NOMO-1 treated with dmso at 0.1 percent for 144 hours (cell line): ENCODE data around the gene ADK.

Experiments
- DNase-seq: peaks from one replicate; lab custom pipeline; 2025; ENCODE audit not compliant: unreplicated experiment; lab: John Stamatoyannopoulos, UW

The ADK gene

DNA sequence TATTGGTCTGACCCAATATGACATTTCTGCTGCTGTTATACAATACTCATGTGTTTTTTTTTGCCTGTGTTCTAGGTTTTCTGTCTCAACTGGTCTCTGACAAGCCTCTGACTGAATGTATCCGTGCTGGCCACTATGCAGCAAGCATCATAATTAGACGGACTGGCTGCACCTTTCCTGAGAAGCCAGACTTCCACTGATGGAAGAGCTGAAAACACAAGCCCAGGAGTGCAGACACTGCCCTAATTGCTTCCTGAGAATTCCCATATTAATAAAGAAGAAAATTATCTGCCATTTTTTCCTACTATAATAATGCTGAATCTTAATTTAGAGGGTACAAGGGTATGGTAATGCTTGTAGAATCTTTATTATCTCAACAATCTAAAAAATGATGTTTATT is 557.2 kb downstream of the ADK start:
- DNase-seq: no peak

DNA sequence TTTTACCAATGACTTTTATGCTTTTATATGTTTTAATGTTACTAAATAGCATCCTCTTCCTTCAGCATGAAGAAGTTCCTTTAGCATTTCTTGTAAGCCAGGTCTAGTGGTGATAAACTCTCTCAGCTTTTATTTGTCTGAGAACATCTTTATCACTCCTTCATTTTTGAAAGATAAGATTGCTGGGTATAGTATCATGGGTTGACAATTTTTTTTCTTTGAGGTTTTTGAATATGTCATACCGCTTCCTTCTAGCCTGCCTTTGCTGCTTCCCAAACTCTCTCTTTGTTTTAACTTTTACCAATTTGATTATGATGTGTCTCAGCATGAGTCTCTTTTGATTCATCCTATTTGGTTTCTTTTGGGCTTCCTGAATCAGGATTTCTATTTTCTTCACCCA is 567.2 kb downstream of the ADK start:
- DNase-seq: no peak

DNA sequence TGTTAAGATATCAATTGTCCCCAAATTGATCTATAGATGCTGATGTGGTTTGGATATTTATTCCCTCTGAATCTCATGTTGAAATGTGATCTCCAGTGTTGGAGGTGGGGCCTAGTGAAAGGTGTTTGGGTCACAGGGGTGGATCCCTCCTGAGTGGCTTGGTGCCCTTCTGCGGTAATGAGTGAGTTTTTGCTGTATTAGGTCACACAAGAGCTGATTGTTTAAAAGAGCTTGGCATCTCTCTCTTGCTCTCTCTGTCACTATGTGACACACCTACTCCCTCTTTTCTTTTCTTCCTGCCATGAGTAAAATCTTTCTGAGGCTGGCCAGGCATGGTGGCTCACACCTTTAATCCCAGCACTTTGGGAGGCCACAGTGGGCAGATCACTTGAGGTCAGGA is 577.2 kb downstream of the ADK start:
- no peak for DNase-seq

DNA sequence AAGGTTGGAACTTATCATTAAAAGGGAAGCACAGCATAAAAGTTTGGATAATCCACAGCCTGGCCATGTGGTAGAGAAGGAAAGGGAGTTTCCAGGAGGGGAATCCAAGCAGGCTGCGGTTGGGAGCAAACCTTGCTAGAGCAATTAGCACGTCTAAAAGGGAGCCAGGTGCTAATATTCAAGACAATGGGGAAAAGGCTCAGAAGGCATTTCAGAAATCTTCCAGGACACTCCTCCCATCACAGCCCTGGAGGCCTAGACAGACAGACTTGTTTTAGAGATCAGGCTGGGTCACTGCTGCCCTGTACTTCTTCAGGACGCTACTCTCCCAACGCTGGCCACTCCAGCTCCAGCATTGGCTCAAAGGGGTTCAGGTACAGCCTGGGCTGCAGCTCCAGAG is 579.2 kb downstream of the ADK start:
- no peak for DNase-seq

DNA sequence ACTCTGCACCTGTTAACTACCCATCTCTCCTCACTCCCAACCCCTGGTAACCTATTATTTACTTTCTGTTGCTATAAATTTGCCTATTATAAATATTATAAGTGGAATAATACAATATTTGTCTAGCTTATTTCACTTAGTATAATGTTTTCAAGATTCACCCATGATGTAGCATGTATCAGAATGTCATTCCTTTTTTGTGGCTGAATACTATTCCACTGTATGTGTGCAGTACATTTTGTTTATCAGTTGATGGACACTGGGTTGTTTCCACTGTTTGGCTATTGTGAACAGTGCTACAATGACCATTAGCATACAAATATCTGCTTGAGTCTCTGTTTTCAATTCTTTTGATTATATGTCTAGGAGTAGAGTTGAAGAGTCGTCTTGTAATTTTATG is 582.6 kb downstream of the ADK start:
- no peak for DNase-seq

DNA sequence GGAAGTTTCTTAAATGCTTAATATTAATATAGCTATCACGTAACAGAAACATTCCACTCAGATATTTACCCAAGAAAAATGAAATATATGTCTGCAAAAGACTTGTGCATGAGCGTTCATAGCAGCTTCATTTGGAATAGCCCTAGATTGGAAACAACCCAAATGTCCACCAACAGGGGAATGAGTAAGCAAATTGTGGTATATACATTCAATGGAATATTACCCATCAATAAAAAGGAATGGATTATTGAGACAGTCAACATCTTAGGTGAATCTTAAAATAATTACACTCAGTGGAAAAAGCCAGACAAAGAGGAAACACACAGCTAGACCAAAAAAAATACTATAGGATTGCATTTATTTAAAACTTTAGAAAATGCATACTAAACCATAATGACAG is 585.0 kb downstream of the ADK start:
- no peak for DNase-seq

DNA sequence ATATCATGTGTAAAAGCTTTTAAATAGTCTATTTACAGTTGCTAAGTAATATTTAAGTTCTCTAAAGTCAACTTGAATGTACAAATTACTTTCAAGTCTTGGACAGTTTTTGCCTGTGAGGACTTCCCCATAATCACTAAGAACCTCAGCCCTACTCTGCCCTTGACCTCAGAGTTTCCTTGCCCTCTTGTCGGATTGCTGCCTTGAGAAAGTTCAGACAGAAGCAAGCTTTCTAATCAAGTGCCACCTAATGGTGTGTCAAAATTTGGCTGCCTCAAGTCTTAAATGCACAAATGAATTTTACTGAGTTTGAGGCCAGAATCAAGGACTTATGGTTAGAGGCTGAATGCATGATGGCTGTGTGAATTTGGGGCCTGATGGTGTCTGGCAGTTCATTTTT is 587.0 kb downstream of the ADK start:
- peak; percentile 89 for DNase-seq

DNA sequence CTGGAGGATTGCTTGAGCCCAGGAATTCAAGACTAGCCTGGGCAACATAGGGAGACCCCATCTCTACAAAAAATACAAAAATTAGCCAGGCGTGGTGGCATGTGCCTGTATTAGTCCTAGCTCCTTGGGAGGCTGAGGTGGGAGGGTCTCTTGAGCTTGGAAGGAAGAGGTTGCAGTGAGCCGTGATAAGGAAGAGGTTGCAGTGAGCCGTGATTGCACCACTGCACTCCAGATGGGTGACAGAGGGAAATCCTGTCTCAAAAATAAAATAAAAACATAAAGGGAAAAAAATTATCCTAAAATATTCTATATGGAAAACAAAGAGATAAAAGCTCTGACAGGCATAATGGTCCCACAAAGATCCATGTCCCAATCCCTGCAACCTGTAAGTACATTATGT is 587.5 kb downstream of the ADK start:
- no peak for DNase-seq

DNA sequence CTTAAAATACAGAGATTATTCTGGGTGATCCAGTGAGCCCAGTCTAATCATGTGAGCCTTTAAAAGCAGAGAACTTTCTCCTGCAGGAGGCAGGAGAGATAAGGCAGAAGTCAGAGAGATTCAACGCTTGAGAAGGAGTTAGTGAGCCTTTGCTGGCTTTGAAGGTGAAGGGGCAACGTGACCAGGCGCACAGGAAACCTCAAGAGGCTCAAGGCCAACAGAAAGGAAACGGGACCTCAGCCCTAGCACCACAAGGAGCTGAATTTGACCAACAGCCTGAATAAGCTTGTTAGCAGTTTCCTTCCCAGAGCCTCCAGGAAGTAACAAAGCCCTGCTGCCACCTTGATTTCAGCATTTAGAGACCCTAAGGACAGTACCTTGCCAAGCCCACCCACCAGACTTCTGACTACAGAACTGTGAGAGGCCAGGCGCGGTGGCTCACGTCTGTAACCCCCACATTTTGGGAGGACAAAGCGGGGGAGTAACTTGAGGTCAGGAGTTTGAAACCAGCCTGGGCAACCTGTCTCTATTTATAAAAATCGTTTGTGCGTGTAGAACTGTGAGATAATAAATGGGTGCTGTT is 588.1 kb downstream of the ADK start:
- peak; percentile 92 for DNase-seq

DNA sequence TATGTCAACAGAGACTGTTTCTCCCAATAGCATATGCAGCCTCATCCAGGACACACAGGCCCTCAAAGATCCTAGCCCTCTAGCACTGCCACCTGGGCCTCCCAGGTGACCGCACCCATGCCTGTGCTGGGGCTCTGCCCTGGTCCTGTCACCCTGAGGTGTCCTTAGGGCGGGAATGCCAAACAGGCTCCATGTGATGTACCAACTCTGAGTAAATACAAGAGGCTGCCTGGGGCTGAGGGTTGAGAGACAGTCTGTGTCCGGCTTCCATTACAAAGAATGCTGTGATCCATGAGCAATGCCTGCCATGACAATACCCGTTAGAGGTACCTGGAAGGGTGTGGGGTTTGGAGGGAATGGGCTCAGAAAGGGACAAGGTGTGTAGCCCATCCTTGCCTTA is 592.4 kb downstream of the ADK start:
- no peak for DNase-seq

DNA sequence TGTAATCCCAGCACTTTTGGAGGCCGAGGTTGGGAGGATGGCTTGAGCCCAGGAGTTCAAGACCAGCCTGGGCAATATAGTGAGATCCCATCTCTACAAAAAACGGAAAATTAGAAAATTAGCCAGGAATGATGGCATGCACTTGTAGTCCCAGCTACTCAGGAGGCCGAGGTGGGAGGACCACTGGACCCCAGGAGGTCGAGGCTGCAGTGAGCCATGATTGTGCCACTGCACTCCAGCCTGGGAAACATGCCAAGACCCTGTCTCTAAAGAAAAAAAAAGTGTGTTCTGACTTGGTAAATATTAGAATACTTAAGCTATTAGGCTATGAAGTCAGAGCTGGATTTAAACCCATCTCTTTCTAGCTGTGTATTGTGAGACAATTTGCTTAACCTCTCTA is 594.4 kb downstream of the ADK start:
- no peak for DNase-seq

DNA sequence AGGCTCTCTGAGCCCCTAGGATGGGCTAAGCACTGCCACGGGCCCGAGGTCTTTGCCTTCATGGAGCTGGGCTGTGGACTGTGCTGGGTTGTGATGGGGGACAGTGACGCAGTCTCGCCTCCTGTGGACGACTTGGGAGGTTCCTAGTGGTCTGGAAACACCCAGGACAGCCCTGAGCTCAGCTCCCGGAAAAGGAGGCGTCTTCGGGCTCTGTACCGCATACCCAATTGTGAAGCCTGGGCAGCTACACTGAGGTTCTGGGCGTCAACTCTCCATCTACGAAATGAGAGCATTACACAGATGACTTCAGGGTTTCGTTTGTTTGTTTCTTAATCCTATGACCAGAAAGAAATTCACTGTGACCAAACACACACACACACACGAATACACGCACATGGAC is 595.8 kb downstream of the ADK start:
- DNase-seq: no peak

DNA sequence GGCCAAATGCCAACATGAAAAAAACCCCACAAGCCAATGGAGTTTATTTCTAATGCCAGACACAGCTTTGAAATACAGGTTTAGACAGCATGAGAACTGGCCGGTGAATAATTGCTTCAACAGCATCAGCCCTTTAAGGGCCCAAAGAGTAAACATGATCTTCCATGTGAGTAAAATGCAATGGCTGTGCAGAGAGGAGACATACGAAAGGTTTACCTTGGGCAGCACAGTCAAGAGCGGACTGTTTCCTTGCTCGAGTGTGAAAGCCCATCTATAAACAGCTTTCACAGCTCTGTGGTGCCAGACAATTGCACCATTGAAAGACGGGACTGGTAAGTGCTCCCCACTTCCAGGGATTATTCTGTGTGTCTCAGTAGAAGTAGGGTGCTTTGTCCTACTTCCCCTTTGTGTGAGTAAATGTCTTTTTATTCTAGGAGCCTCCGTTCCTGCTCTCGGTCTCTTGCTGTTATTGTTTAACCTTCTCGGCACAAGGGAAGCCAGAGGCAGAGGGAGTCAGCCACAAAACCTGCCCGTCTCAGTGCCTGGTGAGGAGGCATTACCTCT is 597.5 kb downstream of the ADK start:
- no peak for DNase-seq

DNA sequence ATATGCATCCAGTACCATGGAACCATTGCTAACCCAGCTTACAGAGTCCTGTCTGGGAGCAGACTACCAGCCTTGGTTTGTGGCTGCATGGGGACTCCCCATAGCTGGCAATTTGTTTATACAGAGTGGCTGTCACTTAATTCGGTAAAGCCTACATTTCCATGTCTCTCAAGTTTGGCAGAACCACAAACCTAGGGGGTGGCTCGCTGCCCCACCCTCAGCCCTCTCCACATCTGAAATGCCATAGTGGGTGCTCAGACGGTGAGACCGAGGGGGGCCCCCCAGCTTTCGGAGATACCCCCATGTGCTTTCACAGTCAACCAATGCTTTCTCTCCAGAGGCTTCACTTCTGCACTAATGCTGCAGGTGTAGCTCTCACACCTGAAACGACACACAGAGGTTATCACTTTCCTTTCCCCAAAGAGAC is 599.8 kb downstream of the ADK start:
- DNase-seq: no peak

DNA sequence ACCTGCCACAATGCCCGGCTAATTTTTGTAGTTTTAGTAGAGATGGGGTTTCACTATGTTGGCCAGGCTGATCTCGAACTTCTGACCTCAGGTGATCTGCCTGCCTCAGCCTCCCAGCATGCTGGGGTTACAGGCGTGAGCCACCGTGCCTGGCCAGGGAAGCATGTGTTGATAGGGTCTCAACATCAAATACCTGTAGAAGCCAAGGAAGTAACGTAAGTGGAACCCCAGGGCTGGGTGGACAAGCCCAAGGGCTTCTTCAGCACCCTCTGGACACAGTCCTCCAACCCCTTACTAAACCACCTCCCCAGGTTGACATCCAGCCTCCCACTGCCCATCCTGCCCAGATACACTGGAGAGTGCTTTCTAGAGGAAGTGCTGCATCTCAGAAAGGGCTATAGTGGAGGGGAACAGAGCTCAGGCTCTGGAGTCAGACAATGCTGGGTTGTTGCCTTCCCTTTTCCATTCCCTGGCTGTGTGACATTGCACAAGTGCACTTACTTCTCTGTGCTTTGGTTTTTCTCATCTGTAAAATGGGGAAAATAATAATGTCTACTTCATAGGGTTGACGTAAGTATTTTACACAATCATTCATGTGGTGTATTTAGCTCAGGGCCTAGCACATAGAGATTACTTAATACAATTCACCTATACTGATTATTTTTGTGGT is 601.5 kb downstream of the ADK start:
- no peak for DNase-seq

DNA sequence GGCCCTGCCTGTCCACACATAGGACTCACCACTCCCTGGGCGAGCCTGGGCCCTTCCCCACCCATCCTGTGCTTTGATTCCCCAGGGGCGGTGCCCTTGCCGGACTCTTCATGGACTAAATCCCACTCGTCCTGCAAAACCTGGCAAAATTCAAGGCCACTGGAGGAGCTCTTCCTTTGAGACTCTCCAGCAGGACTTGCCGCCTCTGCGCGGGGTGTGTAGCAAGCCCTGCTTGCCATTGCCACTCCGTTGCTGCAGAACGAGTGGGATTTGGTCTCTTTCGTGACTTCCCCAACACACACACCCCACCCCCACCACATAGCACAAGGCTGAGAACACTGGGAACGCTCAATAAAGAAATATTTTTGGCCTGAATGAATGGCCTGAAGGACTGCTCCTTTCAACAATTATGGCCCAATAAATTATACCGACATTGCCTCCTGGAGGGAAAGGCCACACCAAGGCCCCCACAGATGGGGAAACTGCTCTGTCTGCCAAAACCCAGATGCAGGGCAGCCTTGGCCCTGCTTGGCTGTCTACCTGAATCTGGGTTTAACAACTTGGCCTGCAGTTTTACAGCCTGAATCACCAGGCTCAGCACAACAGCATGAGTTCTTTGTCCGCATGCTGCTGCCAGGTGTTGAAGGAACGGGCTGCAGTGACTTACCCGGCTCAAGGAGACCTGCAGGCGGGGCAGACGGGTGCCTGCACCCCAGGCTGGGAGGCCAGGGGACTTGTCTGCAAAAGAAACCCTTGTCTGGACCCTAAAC is 602.6 kb downstream of the ADK start:
- DNase-seq: no peak

DNA sequence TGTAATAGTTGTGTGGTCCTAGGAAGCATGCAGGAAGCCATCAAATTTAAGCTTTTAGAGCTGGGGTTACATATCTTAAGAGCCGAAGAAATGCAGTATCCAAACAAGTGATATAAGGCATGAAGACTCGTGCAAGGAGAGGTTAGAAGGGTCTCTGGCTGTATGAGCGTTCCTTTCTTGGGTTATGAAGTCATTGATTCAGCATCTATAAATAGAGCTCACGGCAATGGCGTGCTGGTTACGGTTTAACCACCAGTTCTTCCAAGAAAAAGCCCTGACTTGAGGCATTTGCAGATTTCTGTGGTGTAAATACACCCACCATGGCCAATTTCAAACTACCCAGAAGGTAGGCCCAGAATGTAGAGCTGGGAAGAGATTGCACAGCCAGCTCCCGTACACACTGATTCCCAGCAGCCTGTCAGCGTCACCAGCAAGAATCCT is 603.4 kb downstream of the ADK start:
- DNase-seq: no peak

DNA sequence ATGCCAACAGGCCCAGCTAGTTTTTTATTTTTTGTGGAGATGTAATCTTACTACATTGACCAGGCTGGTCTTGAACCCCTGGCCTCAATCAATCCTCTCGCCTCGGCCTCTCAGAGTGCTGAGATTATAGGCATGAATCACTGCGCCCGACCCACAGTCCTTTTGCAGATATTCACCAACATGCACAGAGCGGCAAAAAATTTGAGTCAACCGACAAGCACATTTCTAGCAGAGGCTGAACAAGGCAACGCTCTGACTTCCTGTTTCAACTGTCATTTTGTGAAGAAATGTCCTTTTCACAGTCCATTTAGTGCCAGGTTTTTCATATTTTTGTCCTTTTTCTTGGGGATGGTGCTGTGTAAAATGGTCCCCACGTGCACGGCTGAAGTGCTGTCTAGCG is 604.3 kb downstream of the ADK start:
- peak; percentile 74 for DNase-seq
